ENCODE data around the gene MADD. TPM values are rescaled to one million over a fixed set of nuclear protein-coding genes. Genes with fewer than 3 reads are reported as not detected.

MADD gene
- 10.7 and 13.1 TPM in 2 replicates for total RNA-seq

DNA sequence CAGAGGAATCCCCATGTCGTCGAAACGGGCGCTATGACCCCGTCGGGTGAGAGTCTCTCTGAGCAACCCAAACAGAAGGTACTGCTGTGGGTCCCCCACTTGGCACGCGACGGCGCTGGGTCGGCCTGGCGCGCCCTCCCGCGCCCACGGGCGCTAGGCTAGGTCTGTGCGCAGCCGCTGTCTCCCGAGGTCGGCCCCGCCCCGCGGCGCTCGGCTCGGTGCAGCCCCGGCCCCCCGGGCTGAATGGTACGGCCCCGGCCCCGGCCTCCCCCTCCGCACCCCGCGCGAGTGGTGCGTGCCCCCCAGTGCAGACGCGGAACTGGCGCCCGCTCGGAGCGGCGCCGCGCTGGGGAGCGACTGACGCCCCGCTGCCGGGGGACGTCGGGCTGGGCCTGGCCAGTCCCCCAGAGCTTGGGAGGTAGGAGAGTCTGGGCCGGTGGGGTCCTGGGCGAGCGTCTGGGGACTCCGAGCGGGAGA lies at the start of gene MADD:
Gene MADD, plus strand, starts transcription at position 305 of the 477 bp plus-strand sequence.

DNA sequence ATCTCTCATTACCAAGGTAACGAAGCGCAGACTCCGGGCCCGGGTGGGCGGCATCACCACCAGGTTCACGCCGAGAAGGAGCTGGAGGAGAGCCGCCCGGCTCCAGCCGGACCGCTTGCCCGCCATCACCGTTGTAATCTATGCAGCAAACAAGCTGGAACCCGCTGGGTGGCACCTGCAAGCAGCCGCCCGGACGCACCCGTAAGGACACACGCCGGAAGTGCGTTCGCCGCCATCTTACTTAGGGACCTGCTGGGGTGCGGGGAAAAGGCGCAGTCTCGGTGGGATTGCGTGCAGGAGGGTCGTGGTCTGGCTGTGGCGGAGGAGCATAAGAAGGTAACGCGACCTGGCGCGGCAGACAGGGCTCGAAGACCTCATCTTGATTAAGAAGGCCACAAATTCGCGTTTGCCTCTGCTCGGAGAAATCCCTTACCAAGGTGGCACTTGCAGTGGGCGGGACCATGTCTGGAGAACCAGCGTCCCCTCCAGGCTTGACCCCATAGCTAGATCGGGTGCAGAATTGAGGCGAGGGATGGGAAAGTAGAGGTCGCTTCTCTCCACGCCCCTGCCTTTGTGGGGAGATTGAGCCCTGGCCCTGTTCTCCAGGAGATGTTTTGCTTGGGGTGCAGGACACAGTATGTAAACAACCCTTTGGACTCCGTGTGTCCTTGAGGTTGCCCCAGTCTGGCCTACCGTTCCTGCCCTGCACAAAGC lies 21.1 kb upstream of the MADD start, which contains the start of gene ACP2:
Gene ACP2, minus strand, starts transcription at position 151 of the 714 bp plus-strand sequence. Its CDS starts 25 bp downstream, at position 126.

DNA sequence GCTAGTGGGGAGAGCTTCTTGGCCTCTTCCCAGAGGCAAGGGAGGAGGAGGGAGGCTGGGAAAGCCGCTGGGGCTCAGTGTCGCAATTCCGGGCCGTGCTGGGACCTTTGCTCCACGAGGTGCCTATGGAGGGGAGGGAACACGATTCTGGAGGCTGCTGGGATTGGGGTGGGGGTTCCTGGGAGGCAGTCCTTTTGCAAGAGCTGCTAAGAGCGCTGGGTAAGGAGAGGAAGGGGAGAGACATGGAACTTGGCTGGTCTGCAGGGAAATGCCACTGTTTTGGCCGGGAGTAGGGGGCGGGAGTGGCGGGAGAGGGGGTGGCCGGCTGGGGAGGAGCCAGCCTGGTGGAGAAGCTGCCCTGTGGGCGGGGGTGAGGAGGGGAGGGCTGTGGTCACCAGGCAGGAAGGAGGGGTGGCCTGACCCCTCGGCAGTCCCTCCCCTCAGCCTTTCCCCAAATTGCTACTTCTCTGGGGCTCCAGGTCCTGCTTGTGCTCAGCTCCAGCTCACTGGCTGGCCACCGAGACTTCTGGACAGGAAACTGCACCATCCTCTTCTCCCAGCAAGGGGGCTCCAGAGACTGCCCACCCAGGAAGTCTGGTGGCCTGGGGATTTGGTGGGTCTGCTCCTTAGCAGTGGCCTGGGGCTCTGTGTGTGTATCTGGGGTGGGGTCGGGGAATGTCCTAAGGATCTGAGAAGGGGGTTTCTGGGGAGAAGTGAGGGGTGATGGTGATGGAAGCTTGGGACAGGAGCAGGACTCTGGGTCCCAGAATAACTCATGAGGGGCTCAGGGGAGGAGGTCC lies 12.2 kb upstream of the MADD start, which contains the start of gene NR1H3:
Gene NR1H3, plus strand, starts transcription at position 480 of the 800 bp plus-strand sequence. CDS start 1,221 bp downstream, outside the sequence.

DNA sequence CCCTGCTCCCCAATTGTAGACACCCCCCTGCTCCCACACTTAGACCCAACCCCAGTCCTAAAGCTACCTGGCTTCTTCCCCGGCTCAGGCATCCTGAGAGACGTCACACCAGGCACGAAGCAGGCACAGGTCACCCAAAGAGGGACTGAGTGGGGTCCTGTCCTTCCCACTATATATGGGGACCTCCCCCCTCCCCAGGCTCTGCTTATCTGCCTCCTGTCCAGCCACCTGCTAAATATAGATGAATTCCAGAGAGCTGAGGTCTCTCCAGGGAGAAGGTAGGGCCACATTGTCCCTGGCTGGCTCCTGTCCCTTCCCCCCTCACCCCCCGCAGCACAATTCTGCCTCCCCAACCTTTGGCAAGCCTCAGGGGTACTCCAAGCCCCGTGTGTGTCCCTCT lies 82.6 kb downstream of the MADD start, which contains the start of gene MYBPC3:
Gene MYBPC3, minus strand, starts transcription at position 147 of the 400 bp plus-strand sequence. Its CDS starts 55 bp downstream, at position 92.

DNA sequence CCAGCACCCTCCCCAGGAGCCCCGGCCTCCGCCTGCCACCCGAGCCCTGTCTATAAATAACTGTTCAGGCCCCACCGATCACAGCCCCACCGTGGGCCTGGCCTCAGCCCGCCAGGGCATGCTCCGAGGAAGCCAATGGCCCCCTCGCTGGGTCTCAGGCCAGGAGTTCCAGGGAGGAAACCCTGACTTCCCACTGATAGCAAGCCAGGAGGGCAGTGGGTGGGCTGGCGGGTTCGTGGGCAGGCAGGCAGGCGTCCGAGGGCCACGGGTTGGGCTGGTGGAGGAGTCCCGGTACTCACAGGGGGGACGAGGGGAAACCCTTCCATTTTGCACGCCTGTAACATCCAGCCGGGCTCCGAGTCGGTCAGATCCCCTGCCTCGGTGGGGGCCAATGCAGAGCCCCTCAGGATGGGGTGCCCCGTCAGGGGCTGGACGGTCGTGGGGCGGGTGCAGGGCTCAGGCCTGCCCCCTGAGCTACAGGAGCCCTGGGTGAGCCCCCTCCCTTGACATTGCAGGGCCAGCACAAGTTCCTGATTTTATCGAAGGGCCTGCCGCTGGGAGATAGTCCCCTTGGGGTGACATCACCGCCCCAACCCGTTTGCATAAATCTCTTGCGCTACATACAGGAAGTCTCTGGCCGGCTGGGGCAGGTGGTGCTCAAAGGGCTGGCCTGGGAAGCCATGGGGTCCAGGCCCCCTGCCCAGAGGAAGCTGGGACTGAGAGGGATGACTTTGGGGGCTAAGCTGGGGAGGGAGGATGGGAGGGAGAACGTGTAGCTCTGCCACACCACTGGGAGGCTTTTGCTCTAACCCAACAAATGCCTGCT lies 108.3 kb downstream of the MADD start, which contains the start of gene SPI1:
Gene SPI1, minus strand, starts transcription at position 538 of the 826 bp plus-strand sequence. Its CDS starts 194 bp downstream, at position 344.

Other genes with a start within 250 kb of the MADD start
- 67.5 and 71.2 TPM in 2 replicates for gene ARFGAP2, start 93.3 kb upstream of the MADD start, total RNA-seq
- 35.8 and 35.9 TPM in 2 replicates for gene PACSIN3, start 83.7 kb upstream of the MADD start, total RNA-seq
- 11.1 and 21.1 TPM in 2 replicates for gene DDB2, start 55.2 kb upstream of the MADD start, total RNA-seq
- gene ACP2, start 21.3 kb upstream of the MADD start, total RNA-seq, result 23.2 and 28.6 TPM in 2 replicates
- 27.4 and 29.6 TPM in 2 replicates for gene NR1H3, start 12.1 kb upstream of the MADD start, total RNA-seq
- gene MYBPC3, start 82.6 kb downstream of the MADD start, total RNA-seq, result not detected in 2 replicates
- not detected in 2 replicates for gene SPI1, start 108.4 kb downstream of the MADD start, total RNA-seq
- gene SLC39A13, start 138.5 kb downstream of the MADD start, total RNA-seq, result 92.1 and 188 TPM in 2 replicates
- 110 and 120 TPM in 2 replicates for gene PSMC3, start 156.3 kb downstream of the MADD start, total RNA-seq
- gene RAPSN, start 179.0 kb downstream of the MADD start, total RNA-seq, result 2.6 TPM in 1 of 2 replicates, not detected in the other